ENCODE results near the gene C2orf78. TPM values are rescaled to one million over a fixed set of nuclear protein-coding genes. Genes with fewer than 3 reads are reported as not detected.
"Not testable (repeated sequence)": the region's sequence is repeated elsewhere in the genome, so short reads cannot be mapped to it uniquely, and the experiment has no call there.

Gene C2orf78
- total RNA-seq, 1 donor from 2014 or later = not detected

DNA sequence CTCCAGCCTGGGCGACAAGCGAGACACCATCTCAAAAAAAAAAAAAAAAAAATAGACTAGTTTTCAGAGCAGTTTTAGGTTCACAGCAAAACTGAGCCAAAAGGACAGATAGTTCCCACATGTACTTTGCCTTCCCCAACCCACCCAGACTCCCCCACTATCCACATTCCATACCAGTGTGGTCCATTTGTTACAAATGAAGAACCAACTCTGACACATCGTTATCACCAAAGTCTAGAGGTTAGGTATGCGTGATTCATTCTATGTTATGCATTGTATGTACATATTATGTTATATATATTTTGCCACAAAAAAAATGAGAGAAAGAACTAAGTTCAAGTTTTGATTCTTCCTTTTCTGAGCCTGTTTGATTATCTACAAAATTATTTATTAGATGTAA, 7.6 kb upstream of the C2orf78 start:
- no peak for DNase-seq (ENCODE audit: extremely low spot score, unreplicated experiment)
- Mint-ChIP-seq H3K9me3 (no peaks in the 10 kb centered on the region), H3K27ac (no peak overlapping the region), H3K36me3 (peaks cover 37% of the 10 kb centered on the region), H3K4me1 (ENCODE audit: unreplicated experiment) (peaks cover 5% of the 10 kb centered on the region), H3K4me3 (no peak overlapping the region), H3K27me3 (no peaks in the 10 kb centered on the region)
- TF ChIP-seq, protein P1, sequence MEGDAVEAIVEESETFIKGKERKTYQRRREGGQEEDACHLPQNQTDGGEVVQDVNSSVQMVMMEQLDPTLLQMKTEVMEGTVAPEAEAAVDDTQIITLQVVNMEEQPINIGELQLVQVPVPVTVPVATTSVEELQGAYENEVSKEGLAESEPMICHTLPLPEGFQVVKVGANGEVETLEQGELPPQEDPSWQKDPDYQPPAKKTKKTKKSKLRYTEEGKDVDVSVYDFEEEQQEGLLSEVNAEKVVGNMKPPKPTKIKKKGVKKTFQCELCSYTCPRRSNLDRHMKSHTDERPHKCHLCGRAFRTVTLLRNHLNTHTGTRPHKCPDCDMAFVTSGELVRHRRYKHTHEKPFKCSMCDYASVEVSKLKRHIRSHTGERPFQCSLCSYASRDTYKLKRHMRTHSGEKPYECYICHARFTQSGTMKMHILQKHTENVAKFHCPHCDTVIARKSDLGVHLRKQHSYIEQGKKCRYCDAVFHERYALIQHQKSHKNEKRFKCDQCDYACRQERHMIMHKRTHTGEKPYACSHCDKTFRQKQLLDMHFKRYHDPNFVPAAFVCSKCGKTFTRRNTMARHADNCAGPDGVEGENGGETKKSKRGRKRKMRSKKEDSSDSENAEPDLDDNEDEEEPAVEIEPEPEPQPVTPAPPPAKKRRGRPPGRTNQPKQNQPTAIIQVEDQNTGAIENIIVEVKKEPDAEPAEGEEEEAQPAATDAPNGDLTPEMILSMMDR (conservative IDR thresholded peaks at IDR 0.05) = no peak

DNA sequence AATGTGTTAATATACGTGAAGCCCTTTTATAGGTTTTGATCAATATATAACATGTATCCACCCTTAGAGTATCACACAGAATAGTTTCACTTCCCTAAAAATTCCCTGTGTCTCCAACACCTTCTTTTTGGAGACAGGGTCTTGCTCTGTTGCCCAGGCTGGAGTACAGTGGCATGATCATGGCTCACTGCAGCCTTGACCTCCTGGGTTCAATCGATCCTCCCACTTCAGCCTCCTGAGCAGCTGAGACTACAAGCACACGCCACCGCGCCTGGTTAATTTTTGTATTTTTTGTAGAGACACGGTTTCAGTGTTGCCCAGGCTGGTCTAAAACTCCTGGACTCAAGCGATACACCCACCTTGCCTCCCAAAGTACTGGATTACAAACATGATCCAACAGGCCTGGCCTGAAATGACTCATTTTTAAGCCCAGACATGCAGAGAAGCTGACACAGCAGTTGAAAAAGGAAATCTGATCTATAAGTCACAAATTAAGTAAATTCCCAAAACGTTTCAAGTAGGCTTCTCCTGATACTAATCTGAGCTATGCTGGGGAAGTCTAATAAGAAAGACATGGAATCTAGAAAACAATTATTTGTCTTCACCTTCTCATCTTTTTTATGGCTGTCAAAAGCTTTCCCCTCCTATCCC, 7.0 kb upstream of the C2orf78 start:
- Mint-ChIP-seq H3K9me3 (no peaks in the 10 kb centered on the region), H3K27ac (peak overlapping the region; percentile 79), H3K4me3 (peak overlapping the region; percentile 44), H3K36me3 (peaks cover 36% of the 10 kb centered on the region), H3K4me1 (ENCODE audit: unreplicated experiment) (peaks cover 5% of the 10 kb centered on the region), H3K27me3 (no peaks in the 10 kb centered on the region)
- DNase-seq (ENCODE audit: extremely low spot score, unreplicated experiment) = peak; percentile 22
- TF ChIP-seq, protein P1 (conservative IDR thresholded peaks at IDR 0.05) = no peak

DNA sequence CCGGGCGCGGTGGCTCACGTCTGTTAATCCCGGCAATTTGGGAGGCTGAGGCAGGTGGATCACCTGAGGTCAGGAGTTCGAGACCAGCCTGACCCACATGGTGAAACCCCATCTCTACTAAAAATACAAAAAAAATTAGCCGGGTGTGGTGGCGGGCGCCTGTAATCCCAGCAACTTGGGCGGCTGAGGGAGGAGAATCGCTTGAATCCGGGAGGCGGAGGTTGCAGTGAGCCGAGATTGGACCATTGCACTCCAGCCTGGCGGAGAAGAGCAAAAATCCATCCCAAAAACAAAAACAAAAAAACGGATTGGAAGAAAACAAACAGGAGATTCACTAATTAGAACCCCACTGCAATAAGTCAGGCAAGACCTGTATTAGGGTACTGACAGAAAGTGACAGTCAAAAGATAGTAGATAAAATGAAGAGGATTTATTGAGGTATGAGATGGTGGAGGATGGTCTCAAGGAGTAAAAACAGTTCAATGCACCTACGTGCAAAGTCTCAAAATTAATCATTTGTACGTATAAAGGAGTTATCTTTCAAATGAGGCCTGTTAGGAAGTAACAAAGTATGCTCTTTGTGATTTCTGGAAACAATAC, 5.0 kb upstream of the C2orf78 start:
- Mint-ChIP-seq H3K4me3 (peak overlapping the region; percentile 100), H3K36me3 (peaks cover 23% of the 10 kb centered on the region), H3K27ac (peak overlapping the region; percentile 97)
- H3K27me3 Mint-ChIP-seq; DNase-seq (ENCODE audit: extremely low spot score, unreplicated experiment); H3K4me1 Mint-ChIP-seq (ENCODE audit: unreplicated experiment); H3K9me3 Mint-ChIP-seq: not testable (repeated sequence)

DNA sequence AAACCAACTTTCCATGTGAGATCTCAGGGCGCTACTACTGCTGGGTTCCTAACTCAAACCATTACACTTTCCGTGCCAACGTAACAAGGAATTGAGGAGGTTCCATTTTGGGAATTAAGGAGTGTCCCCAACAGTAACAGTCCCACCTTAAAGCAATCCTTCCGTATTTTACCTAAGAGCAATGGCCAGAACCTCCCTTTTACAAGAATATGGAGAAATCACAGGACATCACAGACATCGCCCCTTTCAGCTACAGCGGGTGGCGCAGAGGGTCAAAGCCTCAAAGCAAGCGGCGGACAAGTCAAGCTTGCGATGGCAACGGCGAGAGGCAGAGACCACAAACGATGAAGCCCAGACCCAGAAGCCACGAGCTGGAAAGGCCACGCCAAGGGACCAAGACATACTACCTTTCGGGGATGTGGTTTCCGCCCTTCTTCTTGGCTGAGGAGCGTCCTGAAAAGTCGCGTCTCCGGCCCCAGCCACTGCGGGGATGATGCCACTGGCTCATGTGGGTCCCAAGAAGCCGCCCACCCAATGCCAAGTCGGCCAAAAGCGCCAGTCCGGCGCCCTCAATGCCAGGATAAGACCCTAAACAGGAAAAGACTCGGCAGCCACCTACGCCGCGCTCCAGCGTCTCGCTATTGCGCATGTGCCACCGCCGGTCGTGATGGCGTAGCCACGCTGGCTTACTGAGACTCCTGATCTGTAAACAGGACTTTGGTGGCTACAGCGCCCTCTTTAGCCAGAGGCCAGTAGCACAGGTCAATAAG, 4.3 kb upstream of the C2orf78 start, which contains the start of gene DUSP11:
Gene DUSP11, minus strand, starts transcription at position 637 of the 770 bp plus-strand sequence. Its CDS starts 129 bp downstream, at position 508.
- Mint-ChIP-seq H3K36me3 (peaks cover 16% of the 10 kb centered on the region), H3K9me3 (no peaks in the 10 kb centered on the region), H3K27ac (peak within 1 kb of the TSS; percentile 97), H3K4me1 (ENCODE audit: unreplicated experiment) (peaks cover 5% of the 10 kb centered on the region), H3K27me3 (no peaks in the 10 kb centered on the region), H3K4me3 (peak within 1 kb of the TSS; percentile 100)
- peak; percentile 96 for DNase-seq (ENCODE audit: extremely low spot score, unreplicated experiment)
- TF ChIP-seq, protein P1 (conservative IDR thresholded peaks at IDR 0.05) = peak; percentile 93

DNA sequence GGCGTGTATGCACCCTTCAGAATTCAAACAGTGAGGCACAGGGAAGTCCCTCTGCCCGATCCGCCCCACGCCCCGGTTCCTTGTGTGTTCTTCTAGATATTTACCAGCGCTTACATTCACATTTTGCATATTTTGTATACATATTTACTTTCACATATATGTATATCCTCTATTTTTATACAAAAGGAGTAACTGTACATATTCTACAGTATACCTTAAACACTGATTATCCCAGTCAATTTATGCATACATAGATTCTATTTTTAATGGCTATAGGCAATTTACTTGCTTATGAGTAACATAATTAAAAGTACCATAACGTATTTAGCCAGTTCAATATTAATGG, 3.8 kb upstream of the C2orf78 start:
- no peak for DNase-seq (ENCODE audit: extremely low spot score, unreplicated experiment)
- Mint-ChIP-seq H3K27me3 (no peaks in the 10 kb centered on the region), H3K4me3 (peak overlapping the region; percentile 100), H3K9me3 (no peaks in the 10 kb centered on the region), H3K36me3 (peaks cover 12% of the 10 kb centered on the region), H3K27ac (peak overlapping the region; percentile 97), H3K4me1 (ENCODE audit: unreplicated experiment) (peaks cover 5% of the 10 kb centered on the region)
- TF ChIP-seq, protein P1 (conservative IDR thresholded peaks at IDR 0.05) = peak; percentile 13

DNA sequence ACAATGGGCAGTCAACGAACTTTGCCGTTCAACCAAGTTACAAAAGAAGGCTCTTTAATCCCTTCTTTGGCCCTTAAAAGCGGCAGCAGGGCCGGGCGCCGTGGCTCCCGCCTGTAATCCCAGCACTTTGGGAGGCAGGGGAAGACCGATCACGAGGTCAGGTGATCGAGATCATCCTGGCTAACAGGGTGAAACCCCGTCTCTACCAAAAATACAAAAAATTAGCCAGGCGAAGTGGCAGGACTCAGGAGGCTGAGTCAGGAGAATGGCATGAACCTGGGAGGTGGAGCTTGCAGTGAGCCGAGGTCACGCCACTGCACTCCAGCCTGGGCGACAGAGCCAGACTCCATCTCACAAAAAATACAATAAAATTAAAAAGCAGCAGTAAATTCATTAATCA, 581 bp upstream of the C2orf78 start:
- H3K9me3 Mint-ChIP-seq; H3K4me1 Mint-ChIP-seq (ENCODE audit: unreplicated experiment); H3K4me3 Mint-ChIP-seq; DNase-seq (ENCODE audit: extremely low spot score, unreplicated experiment); H3K36me3 Mint-ChIP-seq; H3K27ac Mint-ChIP-seq; H3K27me3 Mint-ChIP-seq: not testable (repeated sequence)

Data from type B pancreatic cell (in vitro differentiated cells).